Mesothelial cell of epicardium (in vitro differentiated cells): Measurements from ENCODE around the gene RARB. TPM values are rescaled to one million over a fixed set of nuclear protein-coding genes. Genes with fewer than 3 reads are reported as not detected.

Experiments used
- DNase-seq, 2 experiments: peaks; one replicate each; pipeline ENCODE4 v3.0.0; 2021; ENCODE audit warnings: low spot score in 2 of 2; ENCODE audit not compliant: unreplicated experiment in 2 of 2
- H3K27ac Mint-ChIP-seq: 2 replicates; pipeline ENCODE4 v1.8.0; 2021; ENCODE audit warnings: mixed read lengths
- H3K27me3 Mint-ChIP-seq: 2 replicates; pipeline ENCODE4 v1.8.0; 2021; ENCODE audit warnings: low read depth, mixed read lengths
- H3K36me3 Mint-ChIP-seq: 2 replicates; pipeline ENCODE4 v1.8.0; 2021; ENCODE audit warnings: mixed read lengths
- H3K4me1 Mint-ChIP-seq: 2 replicates; pipeline ENCODE4 v1.8.0; 2021; ENCODE audit warnings: mixed read lengths
- H3K4me3 Mint-ChIP-seq: 2 replicates; pipeline ENCODE4 v1.8.0; 2021; ENCODE audit warnings: mild to moderate bottlenecking, moderate library complexity, mixed read lengths
- H3K9me3 Mint-ChIP-seq: 2 replicates; pipeline ENCODE4 v1.8.0; 2021; ENCODE audit warnings: mixed read lengths
- total RNA-seq: library from RNA; stranded (reverse); gene quantifications from 3 replicates; pipeline ENCODE4 v1.2.1, GENCODE V29; 2021
- TF ChIP-seq, protein P1 (sequence below): fragments of 200-600 bp; sonication (generic); IDR thresholded peaks from one replicate; pipeline ENCODE4 v1.5.0; 2021; ENCODE audit warnings: antibody characterized with exemption; ENCODE audit not compliant: unreplicated experiment

The RARB gene
- total RNA-seq, 1 donor from 2014 or later = 117 TPM

DNA sequence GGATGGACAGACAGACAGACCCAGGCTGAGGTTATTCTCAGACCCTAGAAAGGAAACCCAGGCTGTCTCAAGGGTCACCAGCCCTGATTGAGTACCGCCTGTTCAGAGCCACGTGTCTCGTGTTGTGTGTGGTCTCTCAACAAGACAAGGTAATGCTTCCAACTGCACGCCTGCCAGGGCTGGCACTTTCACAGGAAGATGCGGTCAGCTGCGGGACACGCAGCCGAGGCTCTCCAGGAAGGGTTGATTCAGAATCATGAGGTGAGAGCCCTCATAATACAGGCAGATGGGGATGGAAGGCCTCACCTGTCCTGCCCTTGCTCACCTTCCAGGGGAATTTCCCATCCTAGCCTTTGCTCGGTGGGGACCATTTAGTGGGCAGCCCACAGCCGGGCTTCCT, 155.3 kb downstream of the RARB start:
- TF ChIP-seq, protein P1, sequence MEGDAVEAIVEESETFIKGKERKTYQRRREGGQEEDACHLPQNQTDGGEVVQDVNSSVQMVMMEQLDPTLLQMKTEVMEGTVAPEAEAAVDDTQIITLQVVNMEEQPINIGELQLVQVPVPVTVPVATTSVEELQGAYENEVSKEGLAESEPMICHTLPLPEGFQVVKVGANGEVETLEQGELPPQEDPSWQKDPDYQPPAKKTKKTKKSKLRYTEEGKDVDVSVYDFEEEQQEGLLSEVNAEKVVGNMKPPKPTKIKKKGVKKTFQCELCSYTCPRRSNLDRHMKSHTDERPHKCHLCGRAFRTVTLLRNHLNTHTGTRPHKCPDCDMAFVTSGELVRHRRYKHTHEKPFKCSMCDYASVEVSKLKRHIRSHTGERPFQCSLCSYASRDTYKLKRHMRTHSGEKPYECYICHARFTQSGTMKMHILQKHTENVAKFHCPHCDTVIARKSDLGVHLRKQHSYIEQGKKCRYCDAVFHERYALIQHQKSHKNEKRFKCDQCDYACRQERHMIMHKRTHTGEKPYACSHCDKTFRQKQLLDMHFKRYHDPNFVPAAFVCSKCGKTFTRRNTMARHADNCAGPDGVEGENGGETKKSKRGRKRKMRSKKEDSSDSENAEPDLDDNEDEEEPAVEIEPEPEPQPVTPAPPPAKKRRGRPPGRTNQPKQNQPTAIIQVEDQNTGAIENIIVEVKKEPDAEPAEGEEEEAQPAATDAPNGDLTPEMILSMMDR = no peak
- H3K4me3 Mint-ChIP-seq = no peak overlapping the region
- H3K9me3 Mint-ChIP-seq = peaks cover 7% of the 10 kb centered on the region
- H3K27ac Mint-ChIP-seq = peak overlapping the region; percentile 26
- peaks cover 49% of the 10 kb centered on the region for H3K36me3 Mint-ChIP-seq
- peaks cover 14% of the 10 kb centered on the region for H3K4me1 Mint-ChIP-seq
- H3K27me3 Mint-ChIP-seq = no peaks in the 10 kb centered on the region
- DNase-seq = no peak

DNA sequence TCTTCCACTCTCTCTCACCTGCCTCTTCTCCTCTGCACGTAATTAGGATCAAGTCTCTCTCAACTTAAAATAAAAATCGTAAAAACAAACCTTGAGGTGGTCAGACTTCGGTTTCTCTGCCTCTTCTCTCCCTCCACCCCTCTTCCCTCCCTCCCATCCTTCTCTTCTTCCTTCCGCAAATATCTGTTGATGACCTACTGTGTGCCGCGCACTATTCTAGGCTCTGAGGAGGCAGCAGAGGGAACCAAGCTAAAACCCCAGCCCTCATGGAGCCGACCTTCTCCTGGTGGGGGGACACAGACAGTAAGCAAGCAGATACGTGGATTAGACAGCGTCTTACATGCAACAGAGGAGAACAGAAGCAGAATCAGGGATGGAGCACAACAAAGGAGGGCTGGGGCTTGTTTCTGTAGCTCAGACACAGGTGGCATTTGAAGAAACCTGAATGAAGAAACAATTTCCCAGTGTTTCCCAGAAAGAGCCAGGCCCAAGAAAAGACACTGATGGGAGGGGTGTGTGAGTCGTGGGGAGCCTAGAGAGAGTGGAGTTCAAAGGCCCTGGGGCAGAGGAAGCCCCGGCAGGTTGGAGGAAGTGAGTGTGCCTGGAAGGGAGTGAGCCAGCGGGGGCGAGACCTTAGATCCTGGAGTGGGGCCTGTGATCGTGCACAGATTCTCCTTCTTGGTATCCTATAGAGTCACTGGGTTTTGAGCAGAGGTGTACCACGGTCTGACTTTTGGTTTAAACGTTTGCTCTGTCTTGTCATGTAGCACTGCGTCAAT, 156.1 kb downstream of the RARB start:
- Mint-ChIP-seq H3K27ac (peak overlapping the region; percentile 57), H3K4me1 (peaks cover 17% of the 10 kb centered on the region)

DNA sequence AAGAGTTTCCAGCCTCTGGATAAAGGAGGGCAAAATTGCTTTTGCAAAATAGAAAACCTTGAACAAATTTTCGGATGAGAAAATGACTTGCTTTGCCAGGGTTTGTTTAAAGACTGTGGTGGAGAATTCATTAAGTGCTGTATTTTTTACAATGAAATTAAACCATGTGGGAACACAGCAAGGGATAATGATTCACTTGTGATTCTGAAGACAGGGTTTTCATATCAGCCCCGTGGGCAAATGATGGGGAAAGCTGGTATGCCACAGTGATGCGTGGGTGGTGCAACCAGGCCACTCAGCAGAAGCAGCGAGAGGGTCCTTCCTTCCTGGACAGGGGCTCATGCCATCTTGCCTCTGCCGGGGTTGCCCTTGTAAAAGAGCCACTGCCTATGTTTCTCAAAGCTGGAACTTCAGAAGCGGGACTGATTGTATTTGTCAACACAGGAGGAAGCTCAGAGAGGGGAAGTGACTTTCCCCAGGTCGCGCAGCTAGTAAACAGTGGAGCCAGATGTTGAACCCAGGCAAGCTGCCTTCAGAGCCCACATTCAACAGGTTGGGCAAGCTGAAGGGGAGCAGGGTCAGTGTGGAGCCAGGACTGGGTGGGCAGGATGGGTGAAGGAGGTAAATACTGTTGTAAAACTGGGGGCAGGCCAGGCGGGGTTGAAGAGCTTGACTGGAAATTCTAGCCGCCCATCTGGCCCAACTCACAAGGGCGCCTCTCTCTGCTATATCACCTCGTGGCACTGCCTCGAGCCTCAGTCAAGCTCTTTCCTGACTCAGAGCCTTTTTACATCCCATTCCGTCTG, 157.5 kb downstream of the RARB start:
- Mint-ChIP-seq H3K27ac (peak overlapping the region; percentile 6), H3K9me3 (peaks cover 7% of the 10 kb centered on the region), H3K4me3 (no peak overlapping the region), H3K27me3 (no peaks in the 10 kb centered on the region), H3K4me1 (peaks cover 26% of the 10 kb centered on the region), H3K36me3 (peaks cover 62% of the 10 kb centered on the region)
- DNase-seq = no peak
- TF ChIP-seq, protein P1 = no peak

More for the DNA sequence above, 156.1 kb downstream of the RARB start:
- Mint-ChIP-seq H3K9me3 (peaks cover 7% of the 10 kb centered on the region), H3K36me3 (peaks cover 54% of the 10 kb centered on the region), H3K4me3 (no peak overlapping the region), H3K27me3 (no peaks in the 10 kb centered on the region)
- TF ChIP-seq, protein P1 = no peak
- no peak for DNase-seq

DNA sequence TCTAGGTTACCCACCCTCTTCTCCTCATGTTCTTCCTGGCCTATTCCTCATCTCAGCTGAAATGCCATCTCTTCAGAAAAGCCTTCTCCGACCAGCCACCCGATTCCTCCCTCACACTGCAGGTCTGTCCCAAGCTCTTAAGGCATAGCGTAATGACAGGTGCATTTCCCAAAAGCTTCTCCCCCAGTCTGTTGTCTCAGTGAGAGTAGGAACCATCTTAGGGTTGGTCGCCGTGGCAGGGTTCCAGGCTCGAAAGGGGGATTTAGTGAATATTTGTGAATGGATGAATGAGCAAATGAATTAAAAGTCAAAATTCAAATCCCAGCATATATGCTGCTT, 158.1 kb downstream of the RARB start:
- TF ChIP-seq, protein P1 = no peak
- Mint-ChIP-seq H3K27ac (peak overlapping the region; percentile 6), H3K27me3 (no peaks in the 10 kb centered on the region), H3K36me3 (peaks cover 60% of the 10 kb centered on the region), H3K4me1 (peaks cover 27% of the 10 kb centered on the region), H3K4me3 (no peak overlapping the region), H3K9me3 (peaks cover 7% of the 10 kb centered on the region)
- DNase-seq = no peak

DNA sequence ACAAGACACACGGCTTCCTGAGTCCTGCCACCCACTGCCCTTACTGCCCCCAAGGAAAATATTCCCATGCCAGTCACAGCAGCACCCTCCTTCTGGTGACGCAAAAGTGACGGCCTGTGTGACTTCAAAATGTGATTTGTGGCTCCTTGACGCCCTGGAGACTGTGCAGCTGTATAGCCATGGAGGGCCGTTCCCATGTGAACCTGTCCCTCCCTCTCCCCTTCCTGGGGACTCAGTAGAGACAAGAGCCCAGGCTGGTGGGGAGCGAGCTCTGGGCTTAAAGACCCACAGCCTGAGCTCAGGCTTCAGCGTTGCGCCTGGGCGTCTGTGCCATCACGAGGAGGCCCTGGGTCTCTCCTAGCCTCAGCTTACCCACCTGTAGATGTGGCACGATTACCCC, 158.5 kb downstream of the RARB start:
- Mint-ChIP-seq H3K27me3 (no peaks in the 10 kb centered on the region), H3K36me3 (peaks cover 60% of the 10 kb centered on the region), H3K9me3 (peaks cover 7% of the 10 kb centered on the region), H3K4me1 (peaks cover 32% of the 10 kb centered on the region), H3K27ac (no peak overlapping the region), H3K4me3 (no peak overlapping the region)
- DNase-seq = no peak
- TF ChIP-seq, protein P1 = no peak
